GM12878 (cell line): ENCODE measurements around the gene SULT6B1. TPM values are rescaled to one million over a fixed set of nuclear protein-coding genes. Genes with fewer than 3 reads are reported as not detected.
A peak's percentile ranks its signal among the peaks of the same experiment; 100 is the strongest.

Experiments used
- ATAC-seq: fragments of 200-7000 bp; cut with Tn5 transposase; 3 replicates; pipeline ENCODE4 v1.9.1; 2020; ENCODE audit warnings: mild to moderate bottlenecking, moderate library complexity
- BruUV-seq: library from RNA; stranded (reverse); fragments of 400-500 nt; replicated peaks from 2 replicates; lab custom pipeline; 2021; lab: Mats Ljungman, UMichigan
- CTCF ChIA-PET: fragments of 300-600 bp; sonication (Branson Sonifier 250); formaldehyde crosslinking; extraction: SDS; loops from one replicate; lab custom pipeline; 2021; ENCODE audit warnings: inconsistent platforms; lab: Yijun Ruan, JAX
- POLR2A ChIA-PET: fragments of 350-600 bp; formaldehyde crosslinking; extraction: SDS; loops from one replicate; lab custom pipeline; 2021; ENCODE audit warnings: inconsistent platforms; lab: Charles Lee
- RAD21 ChIA-PET: fragments of 300-600 bp; sonication (Branson Sonifier 250); formaldehyde crosslinking; loops from one replicate; lab custom pipeline; 2023; ENCODE audit warnings: antibody characterized with exemption; ENCODE audit not compliant: unreplicated experiment; lab: Charles Lee
- SMC1A ChIA-PET: fragments of 300-600 bp; sonication (Branson Sonifier 250); formaldehyde crosslinking; loops from one replicate; lab custom pipeline; 2023; ENCODE audit not compliant: unreplicated experiment, uncharacterized antibody; lab: Charles Lee
- DNase-seq: peaks from one replicate; pipeline ENCODE4 v3.0.0-alpha.2; 2011; ENCODE audit warnings: low read depth, low spot score
- FAIRE-seq: peaks from 3 replicates; lab custom pipeline; 2011; peaks lifted over from hg19 to GRCh38; lab: Jason Lieb, UNC
- H2AFZ ChIP-seq: 2 replicates; pipeline ENCODE4 v1.6.0; 2011; ENCODE audit warnings: low read depth, low read length, control low read depth; ENCODE audit not compliant: control insufficient read depth
- H3K27ac ChIP-seq: 2 replicates; pipeline ENCODE4 v1.5.1; 2011; ENCODE audit warnings: control low read depth; ENCODE audit not compliant: control insufficient read depth, insufficient read depth
- H3K27me3 ChIP-seq, 2 experiments: replicated peaks in 1 of 2; 2 replicates each; pipeline versions ENCODE4 v1.6.0 to v1.6.1; 2011; ENCODE audit warnings: low read length in 1 of 2; ENCODE audit not compliant: control insufficient read depth in 2 of 2, insufficient read depth in 2 of 2
- H3K36me3 ChIP-seq, 2 experiments: 2 replicates each; pipeline ENCODE4 v1.5.1; 2011; ENCODE audit warnings: low read length in 1 of 2; ENCODE audit not compliant: control insufficient read depth in 2 of 2, insufficient read depth in 2 of 2
- H3K4me1 ChIP-seq: 2 replicates; pipeline ENCODE4 v1.6.1; 2011; ENCODE audit warnings: mild to moderate bottlenecking, low read length, moderate library complexity, mixed read lengths; ENCODE audit not compliant: control insufficient read depth, insufficient read depth
- H3K4me2 ChIP-seq: 2 replicates; pipeline ENCODE4 v1.6.0; 2011; ENCODE audit warnings: control low read depth; ENCODE audit not compliant: control insufficient read depth, insufficient read depth
- H3K4me3 ChIP-seq: fragments of 200-600 bp; sonication (generic); 2 replicates; pipeline ENCODE4 v1.5.1; 2016
- H3K79me2 ChIP-seq: 2 replicates; pipeline ENCODE4 v1.6.0; 2011; ENCODE audit warnings: low read length; ENCODE audit not compliant: control insufficient read depth, insufficient read depth
- H3K9ac ChIP-seq: 2 replicates; pipeline ENCODE4 v1.8.0; 2011; ENCODE audit warnings: low read length, control low read depth, mixed read lengths; ENCODE audit not compliant: control insufficient read depth, insufficient read depth
- H3K9me3 ChIP-seq: replicated peaks from 3 replicates; pipeline ENCODE4 v1.5.1; 2011; ENCODE audit warnings: mild to moderate bottlenecking, low read length; ENCODE audit not compliant: control insufficient read depth, insufficient read depth
- H4K20me1 ChIP-seq: 2 replicates; pipeline ENCODE4 v1.6.0; 2011; ENCODE audit not compliant: control insufficient read depth, insufficient read depth
- EGR1 ChIP-seq, 2 experiments: IDR thresholded peaks; 1 replicate in 1 of 2; 2 replicates in 1 of 2; pipeline ENCODE4 v1.6.1; 2011 to 2012; ENCODE audit warnings: low read depth in 2 of 2, low read length in 2 of 2, borderline replicate concordance in 1 of 2, mild to moderate bottlenecking in 1 of 2, moderate library complexity in 1 of 2
- LARP7 ChIP-seq: fragments of 450-650 bp; IDR thresholded peaks from 2 replicates; pipeline ENCODE4 v1.6.1; 2017; ENCODE audit warnings: mild to moderate bottlenecking
- MAX ChIP-seq: IDR thresholded peaks from 2 replicates; pipeline ENCODE4 v1.6.1; 2012; ENCODE audit warnings: low read depth, low read length, improper control_type of control experiment
- NFYA ChIP-seq: IDR thresholded peaks from 2 replicates; pipeline ENCODE4 v1.6.1; 2011; ENCODE audit warnings: low read depth, mild to moderate bottlenecking, low read length, improper control_type of control experiment, borderline replicate concordance
- NR2C1 ChIP-seq: fragments of 450-650 bp; IDR thresholded peaks from 2 replicates; pipeline ENCODE4 v1.6.1; 2017; ENCODE audit warnings: antibody characterized with exemption, mild to moderate bottlenecking, moderate library complexity
- NR2C2 ChIP-seq: IDR thresholded peaks from 2 replicates; pipeline ENCODE4 v1.6.1; 2011; ENCODE audit warnings: borderline replicate concordance, low read depth; ENCODE audit not compliant: control insufficient read depth, insufficient read length
- NR2F1 ChIP-seq: fragments of 450-650 bp; conservative IDR thresholded peaks from 2 replicates; pipeline ENCODE4 v1.6.1; 2017; ENCODE audit warnings: mild to moderate bottlenecking
- RELA ChIP-seq: fragments of 450-650 bp; IDR thresholded peaks from 2 replicates; pipeline ENCODE4 v1.8.0; 2014; ENCODE audit warnings: borderline replicate concordance; ENCODE audit not compliant: partially characterized antibody
- STAT1 ChIP-seq: fragments of 450-650 bp; conservative IDR thresholded peaks from 2 replicates; pipeline ENCODE4 v1.6.1; 2014; ENCODE audit warnings: antibody characterized with exemption, mild to moderate bottlenecking
- ZNF24 ChIP-seq: fragments of 450-650 bp; IDR thresholded peaks from 2 replicates; pipeline ENCODE4 v1.6.1; 2017; ENCODE audit warnings: antibody characterized with exemption, mild to moderate bottlenecking
- ZZZ3 ChIP-seq: IDR thresholded peaks from 2 replicates; pipeline ENCODE4 v1.6.1; 2011; ENCODE audit warnings: low read depth; ENCODE audit not compliant: control insufficient read depth, insufficient read length
- WGBS: methylation state at CpG from one replicate; pipeline ENCODE4 v1.1.6; 2016; ENCODE audit warnings: low lambda C conversion rate; ENCODE audit not compliant: insufficient replicate concordance, insufficient coverage; ENCODE audit errors: missing lambda C conversion rate; 5-methylcytosine and 5-hydroxymethylcytosine counted together
- in situ Hi-C: fragments of 300-500 bp; cut with MboI; formaldehyde crosslinking; loops from 9 replicates; pipeline ENCODE4 v1.14.3; 2018; ENCODE audit warnings: mixed read lengths
- intact Hi-C: fragments of 100-400 bp; cut with micrococcal nuclease; formaldehyde crosslinking; loops from one replicate; pipeline ENCODE4 v1.14.2; 2022; ENCODE audit not compliant: unreplicated experiment
- polyA plus RNA-seq, 11 experiments: library from polyadenylated mRNA; depleted of rRNA in 4 of 11; unstranded in 6 of 11; stranded (reverse) in 5 of 11; fragments of >200 nt; fragmentation: Nextera tagmentation in 4 of 11; fragmentation: Illumina TruSeq in 1 of 11; extraction: Ambion mirVana in 4 of 11; extraction: Trizol in 1 of 11; gene quantifications; 1 replicate in 1 of 11; 2 replicates in 10 of 11; pipeline versions ENCODE4 v1.2.1 to v1.2.3, GENCODE V29; 2011 to 2016; ENCODE audit warnings: inconsistent platforms in 2 of 11, missing spikeins in 2 of 11, low read depth in 1 of 11
- total RNA-seq, 4 experiments: library from RNA; depleted of rRNA in 3 of 4; stranded (reverse); fragments of >200 nt in 3 of 4; fragmentation: Illumina TruSeq in 1 of 4; extraction: Trizol in 1 of 4; gene quantifications; 2 replicates each; pipeline versions ENCODE4 v1.2.1 to v1.2.3, GENCODE V29; 2013 to 2021

SULT6B1 gene
- total and polyA plus RNA-seq, 10 of the 15 experiments (the other 5 are each of a cell fraction or from before 2014, with no cell fraction given): not detected

GRCh38 chr2:37231241-37232130 is 43.0 kb upstream of the SULT6B1 start, which contains the start of the genes CEBPZ and NDUFAF7 (continued):
- TF ChIP-seq ZZZ3: no peak
- TF ChIP-seq MAX: peak; percentile 89; the same call in 1 of the 2 replicates
- TF ChIP-seq RELA: no peak
- TF ChIP-seq NR2C1: peak; percentile 55; the same call in 1 of the 2 replicates
- no peak for TF ChIP-seq STAT1
- TF ChIP-seq NR2C2: no peak
- TF ChIP-seq ZNF24: no peak
- no peak for TF ChIP-seq NFYA
- 0 out of 2 replicates have a peak, but pooled peaks have one; percentile 38 for TF ChIP-seq LARP7

GRCh38 chr2:37230581-37230980 is 42.1 kb upstream of the SULT6B1 start:
- SMC1A ChIA-PET: no interaction called here
- Histone ChIP-seq H3K27me3 (no peaks in the 10 kb centered on the region), H3K4me3 (peak overlapping the region; percentile 91), H3K4me1 (no peaks in the 10 kb centered on the region), H3K9me3 (no peaks in the 10 kb centered on the region), H2AFZ (peak overlapping the region; percentile 40; the same call in 1 of the 2 replicates), H3K4me2 (peak overlapping the region; percentile 71), H3K9ac (peak overlapping the region; percentile 87), H3K36me3 (peaks cover 0 to 8% of the 10 kb centered on the region in 2 experiments; a peak in 1 of 4 replicates), H3K79me2 (peaks cover 69% of the 10 kb centered on the region), H4K20me1 (no peaks in the 10 kb centered on the region), H3K27ac (peak overlapping the region; percentile 87)
- no peak for FAIRE-seq
- intact Hi-C loops: loop anchor here (5.0 kb wide), 1 partner anchor 73 kb away; the partner anchor contains the start of gene EIF2AK2
- in situ Hi-C loops: no loop called here
- CTCF ChIA-PET: no interaction called here
- BruUV-seq: no TSS peak
- under 1% methylated on average over 8 of the region's 8 CpGs for WGBS
- DNase-seq: no peak
- ATAC-seq: no peak
- TF ChIP-seq EGR1 (IDR thresholded peaks at IDR 0.05; ENCODE audit: borderline replicate concordance in 1 of 2, low read depth in 2 of 2, low read length in 2 of 2) (no peak), NR2F1 (peak; percentile 56)
- POLR2A ChIA-PET: no interaction called here
- RAD21 ChIA-PET: no interaction called here
